Raji (cell line): Measurements from ENCODE around the gene EPS8.

ENCODE experiments used
- POLR2A ChIP-seq: IDR thresholded peaks from 2 replicates; pipeline ENCODE4 v1.6.1; 2011; ENCODE audit warnings: low read depth, low read length, control low read depth; ENCODE audit not compliant: insufficient read depth

EPS8 gene

DNA sequence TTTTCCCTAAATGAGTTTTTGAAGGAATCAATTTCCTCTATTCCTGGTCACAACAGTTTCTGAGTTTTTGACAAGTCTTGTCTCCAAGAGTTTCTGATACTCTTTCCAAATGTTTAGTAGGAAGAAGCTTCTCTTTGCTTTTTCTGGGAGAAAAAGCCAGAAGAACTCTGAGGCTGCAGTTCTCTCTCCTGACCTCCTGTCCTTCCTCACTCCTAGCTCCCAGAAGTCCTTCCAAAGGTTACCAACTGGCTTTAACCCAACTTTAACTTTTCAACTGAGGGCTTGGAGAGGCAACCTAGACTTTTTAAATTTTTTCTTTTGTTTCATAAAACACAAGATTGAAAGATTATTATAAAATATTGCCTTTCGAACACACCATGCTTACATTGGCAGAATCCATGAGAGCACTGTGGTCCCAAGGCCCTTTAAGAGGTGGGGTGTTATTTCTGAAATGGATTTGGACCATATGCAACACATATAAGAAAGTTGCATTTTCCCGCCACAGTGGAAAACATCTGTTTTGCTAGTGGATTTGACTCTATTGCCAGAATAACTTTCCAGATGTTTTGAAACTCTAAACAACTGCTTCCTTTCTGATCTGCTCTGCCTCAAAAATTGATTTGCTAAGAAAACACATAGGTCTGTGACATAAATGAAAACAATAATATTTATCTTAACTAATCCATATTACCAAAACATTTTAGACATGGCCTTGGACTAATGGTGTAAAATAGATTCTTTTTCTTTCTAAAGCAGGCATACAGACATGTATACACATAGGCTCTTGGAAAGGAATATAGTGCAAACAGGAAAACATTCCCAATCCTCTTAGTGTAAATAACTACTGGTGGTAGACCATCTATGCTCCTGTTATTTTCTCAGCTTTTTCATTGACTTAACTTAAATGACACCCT, 22.3 kb upstream of the EPS8 start:
- TF ChIP-seq POLR2A: no peak

DNA sequence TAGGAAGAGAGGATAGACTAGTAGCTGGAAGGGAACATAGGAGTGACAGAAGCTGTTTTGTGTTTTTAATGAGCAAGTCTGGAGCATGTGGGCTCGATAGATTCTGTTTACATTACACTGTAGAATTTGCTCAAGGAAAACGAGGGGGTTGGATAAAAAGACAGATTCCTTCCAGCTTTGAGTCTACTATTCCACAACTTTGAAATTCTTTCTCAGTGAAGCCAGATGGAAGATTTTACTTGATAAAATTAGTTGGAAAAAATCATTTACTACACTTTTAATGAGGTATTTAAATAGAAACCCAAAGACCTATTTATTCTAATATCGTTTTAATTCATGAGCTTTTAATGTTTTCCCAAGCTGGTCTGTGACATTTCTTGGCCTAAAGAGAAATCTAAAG, 19.5 kb upstream of the EPS8 start:
- TF ChIP-seq POLR2A: no peak

DNA sequence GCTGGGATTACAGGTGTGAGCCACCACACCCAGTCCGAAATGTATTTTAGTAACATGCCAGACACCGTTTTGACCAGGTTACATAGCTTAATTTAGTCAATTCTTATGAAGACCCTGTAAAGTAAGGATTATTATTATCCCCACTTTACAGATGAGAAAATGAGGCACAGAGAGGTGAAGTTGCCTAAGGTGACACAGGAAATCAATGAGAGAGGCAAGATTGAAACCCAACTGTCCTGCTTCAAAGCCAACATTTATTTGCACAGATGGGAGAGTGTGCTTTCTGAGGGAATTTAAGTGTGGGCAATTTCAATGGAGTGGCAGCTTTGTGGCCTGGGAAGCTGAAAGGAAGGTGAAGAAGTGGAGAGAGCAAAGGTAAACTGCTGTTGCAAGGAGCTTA, 19.1 kb upstream of the EPS8 start:
- TF ChIP-seq POLR2A: no peak

DNA sequence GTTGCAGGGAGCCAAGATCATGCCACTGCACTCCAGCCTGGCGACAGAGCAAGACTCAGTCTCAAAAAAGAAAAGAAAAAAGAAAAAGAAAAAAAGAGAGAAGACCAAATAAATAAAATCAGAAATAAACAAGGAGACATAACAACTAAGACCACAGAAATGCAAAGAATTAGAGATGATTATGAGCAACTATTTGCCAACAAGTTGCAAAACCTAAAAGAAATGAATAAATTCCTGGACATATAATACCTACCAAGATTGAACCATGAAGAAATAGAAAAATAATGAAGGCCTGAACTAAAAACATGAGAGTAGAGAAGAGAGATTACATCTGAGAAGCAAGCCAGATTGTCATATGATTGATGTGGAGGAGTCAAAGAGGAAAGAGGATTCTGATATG, 17.6 kb upstream of the EPS8 start:
- TF ChIP-seq POLR2A: no peak

DNA sequence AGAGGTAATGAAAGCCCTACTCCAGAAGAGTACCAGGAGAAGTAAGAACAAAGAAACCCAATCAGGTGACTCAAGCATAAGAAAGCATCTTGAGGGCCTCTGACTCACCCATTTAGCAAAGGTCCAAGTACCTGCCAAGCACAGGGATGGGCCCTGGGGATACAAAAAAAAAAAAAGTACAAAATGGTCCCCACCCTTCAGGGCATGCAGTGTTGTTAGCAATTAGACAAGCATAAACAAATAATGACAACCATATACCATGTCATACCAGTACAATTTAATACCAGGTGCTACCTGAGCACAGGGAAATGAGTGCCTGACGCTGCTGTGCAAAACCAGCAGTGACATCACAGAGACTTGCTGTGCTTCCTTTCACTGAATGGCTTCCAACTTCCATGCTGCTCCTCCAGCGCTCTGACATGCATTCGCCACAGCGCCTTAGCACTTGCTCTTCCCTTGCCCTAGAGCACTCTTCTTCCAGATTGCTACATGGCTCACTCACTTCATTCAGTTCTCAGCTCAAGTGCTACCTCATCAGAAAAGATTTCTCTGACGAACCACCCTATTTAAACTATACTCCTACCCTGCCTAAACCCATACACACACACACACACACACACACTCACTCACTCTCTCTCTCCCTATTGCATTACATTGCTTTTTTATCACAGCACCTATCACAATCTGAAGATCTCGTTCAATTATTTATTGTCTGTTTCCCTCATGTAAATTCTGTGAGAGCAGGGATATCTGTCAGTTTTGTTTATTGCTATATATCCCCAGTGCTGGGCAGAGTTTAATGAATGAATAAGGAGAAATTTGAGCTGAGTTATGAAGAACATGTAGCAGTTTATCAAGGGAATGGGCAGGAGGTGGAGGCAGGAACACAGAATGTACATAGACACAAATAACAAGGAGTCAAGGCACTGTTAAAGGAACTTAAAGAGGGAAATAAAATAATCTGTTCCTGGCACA, 12.9 kb upstream of the EPS8 start:
- TF ChIP-seq POLR2A: no peak

DNA sequence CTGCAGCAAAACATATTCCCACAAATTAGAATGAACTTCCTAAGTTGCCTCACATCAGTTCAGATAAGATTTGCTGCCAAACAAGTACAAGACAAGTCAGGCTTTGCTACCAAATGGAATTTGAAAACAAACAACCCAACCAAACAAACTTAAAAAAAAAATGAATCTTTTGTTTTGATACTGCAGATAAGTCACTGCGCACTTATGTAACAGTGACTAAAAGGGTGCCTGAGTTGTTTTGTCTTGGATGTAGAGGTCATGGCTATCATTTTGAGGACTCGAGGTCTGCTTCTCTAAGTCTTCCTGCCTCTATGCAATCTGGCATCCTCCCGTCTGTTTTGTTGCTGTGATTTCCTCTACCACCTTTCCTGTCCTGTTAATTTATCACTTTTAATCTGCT, 11.1 kb upstream of the EPS8 start:
- no peak for TF ChIP-seq POLR2A

DNA sequence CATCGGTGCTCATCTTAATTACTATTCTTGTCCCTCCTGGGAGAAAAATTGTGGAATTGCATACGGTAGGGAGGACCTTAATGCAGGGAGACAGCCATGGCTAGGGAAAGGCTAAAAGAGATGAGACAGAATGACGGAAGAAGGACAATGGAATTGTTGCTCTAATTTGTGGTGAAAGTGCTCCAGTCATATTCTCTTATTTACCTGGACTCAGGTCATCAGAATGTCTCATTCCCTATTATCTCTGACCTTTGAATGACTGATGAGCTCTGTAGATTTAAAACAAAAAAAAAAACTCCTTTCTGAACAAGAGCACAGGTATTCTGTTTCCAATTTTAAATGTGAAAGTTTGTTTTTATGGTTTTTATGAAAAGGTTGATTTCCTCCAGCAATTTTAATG, 8.6 kb upstream of the EPS8 start:
- no peak for TF ChIP-seq POLR2A

DNA sequence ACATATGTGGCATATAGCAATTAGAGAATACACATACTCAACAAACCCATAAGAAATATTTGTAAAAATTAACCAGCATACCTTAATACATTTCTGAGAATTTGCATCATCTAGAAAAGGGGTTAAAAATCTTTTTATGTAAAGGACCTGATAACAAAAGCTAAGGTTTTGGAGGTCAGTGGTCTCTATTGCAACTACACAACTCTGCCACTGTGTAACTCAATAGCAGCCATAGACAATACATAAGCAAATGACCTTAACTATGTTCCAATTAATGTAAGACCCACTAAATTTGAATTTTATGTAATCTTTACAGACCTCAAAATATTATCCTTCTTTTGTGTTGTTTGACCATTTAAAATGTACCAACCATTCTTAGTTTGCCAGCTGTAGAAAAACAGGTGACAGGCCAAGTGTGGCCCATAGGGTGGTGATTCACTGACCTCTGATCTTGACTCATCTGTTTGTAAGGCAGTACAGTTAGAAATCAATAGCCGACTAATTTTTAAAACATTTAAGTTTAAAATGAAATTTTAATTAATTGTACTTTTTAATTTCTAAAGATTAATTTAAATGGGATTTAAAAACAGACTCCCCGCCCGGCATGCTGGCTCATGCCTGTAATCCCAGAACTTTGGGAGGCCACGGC, 7.4 kb upstream of the EPS8 start:
- no peak for TF ChIP-seq POLR2A

DNA sequence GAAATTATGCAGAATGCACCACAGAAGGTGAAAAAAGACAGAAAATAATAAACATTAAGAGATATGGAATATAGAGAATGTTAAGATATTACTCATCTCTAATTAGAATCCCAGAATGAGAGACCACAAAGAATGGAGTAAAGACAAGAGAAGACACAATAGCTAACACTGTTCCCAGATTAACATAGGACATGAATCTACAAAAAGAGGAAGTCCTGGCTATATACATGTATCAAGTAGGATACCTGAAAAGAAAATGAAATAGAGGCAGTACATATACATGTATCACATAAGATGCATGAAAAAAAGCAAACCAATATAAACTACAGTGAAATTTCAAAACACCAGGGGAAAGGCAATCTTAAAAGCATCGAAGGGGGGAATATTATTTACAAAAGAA, 5.6 kb upstream of the EPS8 start:
- TF ChIP-seq POLR2A: no peak

DNA sequence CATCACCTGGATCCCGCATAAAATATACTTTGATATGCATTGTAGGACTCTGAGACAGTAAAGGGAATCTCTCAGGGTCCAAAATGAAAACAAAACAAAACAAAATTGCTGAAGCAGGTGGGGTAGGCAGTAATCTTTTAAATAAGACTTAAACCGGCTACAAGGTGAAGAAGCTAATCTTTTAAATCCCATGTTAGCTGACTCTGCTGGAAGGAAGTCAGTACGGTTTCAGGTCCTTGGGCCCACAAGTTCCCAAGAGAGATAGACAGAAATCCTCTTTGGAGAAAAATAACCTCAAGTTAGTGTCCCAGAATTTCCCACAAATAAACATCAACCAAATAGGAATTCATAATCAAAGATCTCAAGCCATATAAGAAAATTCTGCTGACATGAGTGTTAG, 5.0 kb upstream of the EPS8 start:
- TF ChIP-seq POLR2A: no peak

DNA sequence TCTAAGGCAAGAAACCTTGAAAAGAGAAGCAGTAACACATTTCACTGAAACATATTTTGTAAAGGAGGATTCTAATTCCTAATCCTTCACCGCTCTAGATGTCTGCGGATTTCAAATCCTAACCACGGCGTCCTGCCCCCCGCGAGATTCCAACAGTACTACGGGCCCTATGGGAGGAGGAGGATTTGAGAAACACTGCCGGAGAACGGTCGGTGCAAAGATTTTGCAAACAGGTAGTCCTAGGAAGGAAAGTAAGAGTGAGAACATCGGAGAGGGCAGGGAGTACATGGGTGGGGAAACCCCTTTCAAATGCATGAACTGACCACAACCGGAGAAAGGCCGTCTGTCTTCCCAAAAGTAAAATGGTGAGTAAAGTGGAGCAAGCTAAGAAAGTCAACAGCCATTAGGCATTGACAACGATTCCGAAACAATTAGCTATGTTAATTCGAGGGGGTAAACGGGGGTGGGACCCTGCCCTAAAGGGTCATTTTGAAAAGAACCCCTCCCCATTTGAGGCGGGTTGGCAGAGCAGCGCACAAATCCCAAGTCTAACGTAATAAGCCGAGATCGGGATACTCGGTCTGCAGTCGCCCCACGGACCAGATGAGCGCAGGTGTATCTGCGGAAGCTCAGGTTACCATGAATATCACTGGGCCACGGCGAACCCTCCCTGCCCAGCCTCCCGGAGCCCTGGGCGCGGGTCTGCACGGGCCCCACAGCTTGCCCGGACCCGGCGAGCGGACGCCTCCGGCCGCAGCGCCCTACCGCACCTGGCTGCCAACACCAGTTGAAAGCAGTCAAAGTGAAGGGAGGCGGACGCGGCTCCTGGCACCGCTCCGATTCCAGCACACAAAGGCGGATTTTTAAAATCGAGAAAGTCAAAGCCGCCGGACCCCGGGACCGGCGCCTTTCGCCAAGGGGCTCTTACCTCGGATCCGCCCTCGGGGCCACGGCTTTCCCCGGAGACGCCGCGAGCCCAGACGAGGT, 662 bp downstream of the EPS8 start:
- no peak for TF ChIP-seq POLR2A

DNA sequence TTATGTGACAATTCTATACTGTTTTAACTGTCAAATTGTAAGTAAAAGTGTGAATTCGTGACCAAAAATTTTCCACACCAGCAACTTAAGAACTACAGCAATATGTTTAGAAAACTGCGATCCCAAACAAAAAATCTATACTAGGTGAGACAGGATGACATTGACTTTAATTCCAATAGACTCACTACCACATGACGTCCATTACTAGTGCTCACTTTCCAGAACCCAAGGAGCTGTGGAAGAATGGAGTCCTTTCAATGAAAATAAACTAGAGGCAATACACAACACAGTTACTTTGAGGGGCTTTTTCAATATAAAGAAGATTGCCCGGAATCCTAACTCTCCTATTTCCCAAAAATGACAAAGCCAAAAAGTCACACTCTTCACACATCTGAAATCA, 1.4 kb downstream of the EPS8 start:
- TF ChIP-seq POLR2A: no peak

DNA sequence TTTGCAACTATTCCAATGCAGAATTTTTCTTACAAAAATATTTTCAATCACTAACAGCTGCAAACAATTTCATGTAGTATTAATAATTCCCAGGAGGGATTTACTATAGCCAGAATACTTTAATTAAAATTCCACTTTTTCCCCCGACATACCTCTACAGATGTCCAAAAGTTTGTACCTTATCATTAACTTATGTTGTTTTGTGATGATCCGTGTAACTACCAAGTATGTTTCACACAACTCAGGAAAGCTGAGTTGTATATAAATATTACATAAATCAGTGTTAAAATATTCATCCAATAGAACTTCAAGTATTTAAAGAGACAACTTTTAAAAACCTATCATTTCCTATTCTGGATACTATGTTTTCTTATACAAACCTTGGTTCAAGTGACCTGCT, 2.4 kb downstream of the EPS8 start:
- TF ChIP-seq POLR2A: no peak

DNA sequence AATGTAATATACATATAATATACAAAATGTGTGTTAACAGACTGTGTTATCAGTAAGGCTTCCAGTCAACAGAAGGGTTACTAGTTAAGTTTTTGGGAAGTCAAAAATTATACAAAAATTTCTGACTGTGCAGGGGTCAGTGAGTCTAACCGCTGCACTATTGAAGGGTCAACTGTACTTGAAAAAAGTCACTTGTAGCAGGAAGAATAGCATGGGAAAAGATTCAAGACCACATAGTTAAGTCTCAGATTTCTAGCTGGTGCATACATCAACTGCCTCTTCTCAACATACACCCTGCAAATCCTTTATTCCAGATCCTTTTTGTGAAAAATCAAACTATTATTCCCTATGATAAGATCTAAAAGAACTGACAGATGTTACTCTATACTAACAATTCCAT, 5.9 kb downstream of the EPS8 start:
- TF ChIP-seq POLR2A: no peak
